Measurements from ENCODE around the gene ADAR.
A peak's percentile ranks its signal among the peaks of the same experiment; 100 is the strongest.

The ADAR gene

DNA sequence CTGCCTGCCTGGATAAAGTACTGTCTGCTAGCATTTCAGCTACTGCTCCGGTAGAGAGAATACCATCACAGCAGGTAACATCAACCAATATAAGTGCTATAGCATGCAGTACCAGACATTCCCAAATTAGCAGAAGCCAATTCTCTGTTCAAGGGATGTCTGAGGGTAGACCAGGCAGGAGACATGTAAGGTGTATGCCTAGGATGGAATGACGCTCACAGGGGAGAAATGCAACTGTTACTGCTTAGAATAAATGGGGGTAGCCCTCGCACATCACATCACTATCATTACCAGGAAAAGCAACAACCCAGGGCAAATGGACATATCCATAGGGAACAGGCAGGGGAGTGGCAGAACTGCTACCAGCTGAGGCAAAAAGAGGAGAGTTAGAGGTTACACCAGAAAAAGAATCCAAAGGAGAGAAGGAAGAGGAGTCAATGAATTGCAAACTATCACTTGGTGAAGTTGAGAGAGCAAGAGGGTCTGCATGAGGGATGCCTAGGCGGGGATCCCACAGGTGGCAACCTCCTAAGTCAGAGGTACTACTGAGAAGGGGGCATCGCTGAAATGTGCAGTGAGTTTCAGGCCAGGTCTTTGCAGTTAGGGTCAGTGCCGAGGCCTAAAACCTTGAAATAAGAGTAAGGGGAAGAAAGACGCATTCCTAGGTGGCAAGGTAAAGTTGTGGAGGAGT, 50.6 kb downstream of the ADAR start:
- TF ChIP-seq SNAI2 (CRISPR knock-in tag; IDR thresholded peaks at IDR 0.05) (no peak), POU6F1 (CRISPR knock-in tag; IDR thresholded peaks at IDR 0.05; ENCODE audit: borderline replicate concordance, low read depth) (no peak), RARB (CRISPR knock-in tag; IDR thresholded peaks at IDR 0.05) (no peak), OSR1 (CRISPR knock-in tag; IDR thresholded peaks at IDR 0.05) (no peak), BACH2 (CRISPR knock-in tag; IDR thresholded peaks at IDR 0.05; ENCODE audit: borderline replicate concordance) (no peak), CSDC2 (CRISPR knock-in tag; IDR thresholded peaks at IDR 0.05) (no peak), ZNF8 (CRISPR knock-in tag; IDR thresholded peaks at IDR 0.05) (no peak), TOX (CRISPR knock-in tag; IDR thresholded peaks at IDR 0.05; ENCODE audit: borderline replicate concordance) (no peak), TCF4 (CRISPR knock-in tag; IDR thresholded peaks at IDR 0.05; ENCODE audit: borderline replicate concordance) (no peak), ZFP30 (CRISPR knock-in tag; IDR thresholded peaks at IDR 0.05) (no peak), ZFP3 (CRISPR knock-in tag; IDR thresholded peaks at IDR 0.05) (no peak), ESRRG (CRISPR knock-in tag; IDR thresholded peaks at IDR 0.05) (no peak), TSHZ2 (CRISPR knock-in tag; IDR thresholded peaks at IDR 0.05) (no peak), PPARA (CRISPR knock-in tag; IDR thresholded peaks at IDR 0.05; ENCODE audit: borderline replicate concordance) (no peak), ZC3H10 (CRISPR knock-in tag; IDR thresholded peaks at IDR 0.05) (no peak), ZNF565 (CRISPR knock-in tag; conservative IDR thresholded peaks at IDR 0.05; ENCODE audit: low read depth) (no peak)
- TF ChIP-seq, protein P1, sequence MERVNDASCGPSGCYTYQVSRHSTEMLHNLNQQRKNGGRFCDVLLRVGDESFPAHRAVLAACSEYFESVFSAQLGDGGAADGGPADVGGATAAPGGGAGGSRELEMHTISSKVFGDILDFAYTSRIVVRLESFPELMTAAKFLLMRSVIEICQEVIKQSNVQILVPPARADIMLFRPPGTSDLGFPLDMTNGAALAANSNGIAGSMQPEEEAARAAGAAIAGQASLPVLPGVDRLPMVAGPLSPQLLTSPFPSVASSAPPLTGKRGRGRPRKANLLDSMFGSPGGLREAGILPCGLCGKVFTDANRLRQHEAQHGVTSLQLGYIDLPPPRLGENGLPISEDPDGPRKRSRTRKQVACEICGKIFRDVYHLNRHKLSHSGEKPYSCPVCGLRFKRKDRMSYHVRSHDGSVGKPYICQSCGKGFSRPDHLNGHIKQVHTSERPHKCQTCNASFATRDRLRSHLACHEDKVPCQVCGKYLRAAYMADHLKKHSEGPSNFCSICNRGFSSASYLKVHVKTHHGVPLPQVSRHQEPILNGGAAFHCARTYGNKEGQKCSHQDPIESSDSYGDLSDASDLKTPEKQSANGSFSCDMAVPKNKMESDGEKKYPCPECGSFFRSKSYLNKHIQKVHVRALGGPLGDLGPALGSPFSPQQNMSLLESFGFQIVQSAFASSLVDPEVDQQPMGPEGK (CRISPR knock-in tag; IDR thresholded peaks at IDR 0.05; ENCODE audit: borderline replicate concordance): no peak
- TF ChIP-seq, protein P2, sequence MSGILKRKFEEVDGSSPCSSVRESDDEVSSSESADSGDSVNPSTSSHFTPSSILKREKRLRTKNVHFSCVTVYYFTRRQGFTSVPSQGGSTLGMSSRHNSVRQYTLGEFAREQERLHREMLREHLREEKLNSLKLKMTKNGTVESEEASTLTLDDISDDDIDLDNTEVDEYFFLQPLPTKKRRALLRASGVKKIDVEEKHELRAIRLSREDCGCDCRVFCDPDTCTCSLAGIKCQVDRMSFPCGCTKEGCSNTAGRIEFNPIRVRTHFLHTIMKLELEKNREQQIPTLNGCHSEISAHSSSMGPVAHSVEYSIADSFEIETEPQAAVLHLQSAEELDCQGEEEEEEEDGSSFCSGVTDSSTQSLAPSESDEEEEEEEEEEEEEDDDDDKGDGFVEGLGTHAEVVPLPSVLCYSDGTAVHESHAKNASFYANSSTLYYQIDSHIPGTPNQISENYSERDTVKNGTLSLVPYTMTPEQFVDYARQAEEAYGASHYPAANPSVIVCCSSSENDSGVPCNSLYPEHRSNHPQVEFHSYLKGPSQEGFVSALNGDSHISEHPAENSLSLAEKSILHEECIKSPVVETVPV (CRISPR knock-in tag; IDR thresholded peaks at IDR 0.05): no peak
- TF ChIP-seq, protein P3, sequence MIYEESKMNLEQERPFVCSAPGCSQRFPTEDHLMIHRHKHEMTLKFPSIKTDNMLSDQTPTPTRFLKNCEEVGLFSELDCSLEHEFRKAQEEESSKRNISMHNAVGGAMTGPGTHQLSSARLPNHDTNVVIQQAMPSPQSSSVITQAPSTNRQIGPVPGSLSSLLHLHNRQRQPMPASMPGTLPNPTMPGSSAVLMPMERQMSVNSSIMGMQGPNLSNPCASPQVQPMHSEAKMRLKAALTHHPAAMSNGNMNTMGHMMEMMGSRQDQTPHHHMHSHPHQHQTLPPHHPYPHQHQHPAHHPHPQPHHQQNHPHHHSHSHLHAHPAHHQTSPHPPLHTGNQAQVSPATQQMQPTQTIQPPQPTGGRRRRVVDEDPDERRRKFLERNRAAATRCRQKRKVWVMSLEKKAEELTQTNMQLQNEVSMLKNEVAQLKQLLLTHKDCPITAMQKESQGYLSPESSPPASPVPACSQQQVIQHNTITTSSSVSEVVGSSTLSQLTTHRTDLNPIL (CRISPR knock-in tag; IDR thresholded peaks at IDR 0.05; ENCODE audit: low read depth): no peak
- no peak; the same call in 2 of the 3 replicates for ATAC-seq

- no peak for TF ChIP-seq TOX (CRISPR knock-in tag; IDR thresholded peaks at IDR 0.05; ENCODE audit: borderline replicate concordance)
- ATAC-seq: peak; percentile 31; the same call in 2 of the 3 replicates
These were observed 51.6 kb downstream of the ADAR start for GRCh38 chr1:154556422-154556821.

GRCh38 chr1:154553056-154554030, 54.6 kb downstream of the ADAR start:
- no peak for ATAC-seq
- TF ChIP-seq RARB (CRISPR knock-in tag; IDR thresholded peaks at IDR 0.05) (no peak), ISL1 (CRISPR knock-in tag; IDR thresholded peaks at IDR 0.05) (no peak), TCF4 (CRISPR knock-in tag; IDR thresholded peaks at IDR 0.05; ENCODE audit: borderline replicate concordance) (no peak), GLIS3 (CRISPR knock-in tag; IDR thresholded peaks at IDR 0.05) (no peak), CSDC2 (CRISPR knock-in tag; IDR thresholded peaks at IDR 0.05) (no peak), PPARA (CRISPR knock-in tag; IDR thresholded peaks at IDR 0.05; ENCODE audit: borderline replicate concordance) (no peak), TSHZ2 (CRISPR knock-in tag; IDR thresholded peaks at IDR 0.05) (no peak), TOX (CRISPR knock-in tag; IDR thresholded peaks at IDR 0.05; ENCODE audit: borderline replicate concordance) (no peak), ZFP3 (CRISPR knock-in tag; IDR thresholded peaks at IDR 0.05) (no peak), ZC3H10 (CRISPR knock-in tag; IDR thresholded peaks at IDR 0.05) (no peak), ZNF565 (CRISPR knock-in tag; conservative IDR thresholded peaks at IDR 0.05; ENCODE audit: low read depth) (no peak), OSR1 (CRISPR knock-in tag; IDR thresholded peaks at IDR 0.05) (no peak), ZNF8 (CRISPR knock-in tag; IDR thresholded peaks at IDR 0.05) (no peak), SNAI2 (CRISPR knock-in tag; IDR thresholded peaks at IDR 0.05) (no peak)
